WTC11 (cell line): ENCODE data around the gene ARL15. TPM values are rescaled to one million over a fixed set of nuclear protein-coding genes. Genes with fewer than 3 reads are reported as not detected.

Experiments
- ATAC-seq: fragments of 200-7000 bp; cut with Tn5 transposase; 2 replicates; pipeline ENCODE4 v1.10.0; 2021; ENCODE audit warnings: mild to moderate bottlenecking, moderate library complexity
- CTCF ChIA-PET: fragments of 300-600 bp; sonication (Branson Sonifier 250); formaldehyde crosslinking; loops from one replicate; lab custom pipeline; 2021; ENCODE audit warnings: antibody characterized with exemption; lab: Charles Lee
- POLR2A ChIA-PET: fragments of 350-600 bp; sonication (Branson Sonifier 250); formaldehyde crosslinking; loops from one replicate; lab custom pipeline; 2021; ENCODE audit warnings: antibody characterized with exemption; lab: Charles Lee
- DNase-seq: peaks from one replicate; pipeline ENCODE4 v3.0.0; 2021; ENCODE audit warnings: low spot score
- H3K27ac Mint-ChIP-seq: 2 replicates; pipeline ENCODE4 v1.8.0; 2021; ENCODE audit warnings: mixed read lengths
- H3K27me3 Mint-ChIP-seq: 2 replicates; pipeline ENCODE4 v1.8.0; 2021; ENCODE audit warnings: low read depth, mild to moderate bottlenecking, moderate library complexity, mixed read lengths
- H3K36me3 Mint-ChIP-seq: 2 replicates; pipeline ENCODE4 v1.8.0; 2021; ENCODE audit warnings: mixed read lengths
- H3K4me1 Mint-ChIP-seq: 2 replicates; pipeline ENCODE4 v1.8.0; 2022; ENCODE audit warnings: mixed read lengths
- H3K4me3 Mint-ChIP-seq: 2 replicates; pipeline ENCODE4 v1.8.0; 2021; ENCODE audit warnings: mild to moderate bottlenecking, moderate library complexity, mixed read lengths
- H3K9me3 Mint-ChIP-seq: 2 replicates; pipeline ENCODE4 v1.8.0; 2021; ENCODE audit warnings: mixed read lengths
- CREB1 ChIP-seq: sonication (generic); formaldehyde crosslinking; IDR thresholded peaks from 2 replicates; pipeline ENCODE4 v1.8.0; 2023; ENCODE audit warnings: mild to moderate bottlenecking, missing genetic modification reagents
- CREM ChIP-seq: sonication (generic); formaldehyde crosslinking; IDR thresholded peaks from 2 replicates; pipeline ENCODE4 v1.8.1; 2022; ENCODE audit warnings: mild to moderate bottlenecking, missing genetic modification reagents, moderate library complexity
- ESRRA ChIP-seq: sonication (generic); formaldehyde crosslinking; IDR thresholded peaks from 2 replicates; pipeline ENCODE4 v1.8.1; 2022; ENCODE audit warnings: mild to moderate bottlenecking, missing genetic modification reagents, borderline replicate concordance
- GABPB1 ChIP-seq: sonication (generic); formaldehyde crosslinking; IDR thresholded peaks from 2 replicates; pipeline ENCODE4 v1.8.1; 2023; ENCODE audit warnings: mild to moderate bottlenecking, missing genetic modification reagents
- HMGA2 ChIP-seq: fragments of 250-450 bp; sonication (Bioruptor Pico); IDR thresholded peaks from 2 replicates; pipeline ENCODE4 v1.4.0; 2021; ENCODE audit warnings: mild to moderate bottlenecking, moderate library complexity
- NFATC4 ChIP-seq: fragments of 250-450 bp; sonication (Bioruptor Pico); IDR thresholded peaks from 2 replicates; pipeline ENCODE4 v1.9.0; 2021; ENCODE audit warnings: mild to moderate bottlenecking
- NFYB ChIP-seq: sonication (generic); formaldehyde crosslinking; conservative IDR thresholded peaks from 2 replicates; pipeline ENCODE4 v1.8.0; 2022; ENCODE audit warnings: low read depth, missing genetic modification reagents
- NR3C1 ChIP-seq: sonication (generic); formaldehyde crosslinking; conservative IDR thresholded peaks from 2 replicates; pipeline ENCODE4 v1.8.1; 2023; ENCODE audit warnings: low read depth, mild to moderate bottlenecking, missing genetic modification reagents
- RELA ChIP-seq: sonication (generic); formaldehyde crosslinking; IDR thresholded peaks from 2 replicates; pipeline ENCODE4 v1.8.1; 2022; ENCODE audit warnings: missing genetic modification reagents, mild to moderate bottlenecking, borderline replicate concordance
- ZNF219 ChIP-seq: sonication (generic); formaldehyde crosslinking; IDR thresholded peaks from 2 replicates; pipeline ENCODE4 v1.8.0; 2023; ENCODE audit warnings: missing genetic modification reagents, mild to moderate bottlenecking, borderline replicate concordance
- ZNF232 ChIP-seq: sonication (generic); formaldehyde crosslinking; IDR thresholded peaks from 2 replicates; pipeline ENCODE4 v1.8.0; 2022; ENCODE audit warnings: mild to moderate bottlenecking, missing genetic modification reagents
- total RNA-seq: library from RNA; stranded (reverse); gene quantifications from 3 replicates; pipeline ENCODE4 v1.2.3, GENCODE V29; 2021
- TF ChIP-seq, protein P1 (sequence below): fragments of 250-450 bp; sonication (Bioruptor Pico); IDR thresholded peaks from 2 replicates; pipeline ENCODE4 v1.9.0; 2021; ENCODE audit warnings: moderate library complexity, mild to moderate bottlenecking, inconsistent platforms, borderline replicate concordance
- TF ChIP-seq, protein P2 (sequence below): sonication (generic); formaldehyde crosslinking; IDR thresholded peaks from 2 replicates; pipeline ENCODE4 v1.8.0; 2023; ENCODE audit warnings: missing genetic modification reagents, mild to moderate bottlenecking, borderline replicate concordance
- TF ChIP-seq, protein P3 (sequence below): sonication (generic); formaldehyde crosslinking; IDR thresholded peaks from 2 replicates; pipeline ENCODE4 v1.8.1; 2022; ENCODE audit warnings: low read depth, mild to moderate bottlenecking, moderate library complexity, missing genetic modification reagents, borderline replicate concordance
- TF ChIP-seq, protein P4 (sequence below): sonication (generic); formaldehyde crosslinking; IDR thresholded peaks from 2 replicates; pipeline ENCODE4 v1.8.1; 2022; ENCODE audit warnings: missing genetic modification reagents, borderline replicate concordance
- TF ChIP-seq, protein P5 (sequence below): sonication (generic); formaldehyde crosslinking; IDR thresholded peaks from 2 replicates; pipeline ENCODE4 v1.8.0; 2023; ENCODE audit warnings: mild to moderate bottlenecking, missing genetic modification reagents
- TF ChIP-seq, protein P6 (sequence below): sonication (generic); formaldehyde crosslinking; IDR thresholded peaks from 2 replicates; pipeline ENCODE4 v1.8.1; 2022; ENCODE audit warnings: low read depth, missing genetic modification reagents, borderline replicate concordance
- TF ChIP-seq, protein P7 (sequence below): sonication (generic); formaldehyde crosslinking; IDR thresholded peaks from 2 replicates; pipeline ENCODE4 v1.8.0; 2022; ENCODE audit warnings: mild to moderate bottlenecking, missing genetic modification reagents
- TF ChIP-seq, protein P8 (sequence below): fragments of 250-450 bp; sonication (Bioruptor Pico); IDR thresholded peaks from 2 replicates; pipeline ENCODE4 v1.9.0; 2021; ENCODE audit warnings: mild to moderate bottlenecking

Gene ARL15
- total RNA-seq, 1 experiment from 2014 or later = 20.1 TPM

DNA sequence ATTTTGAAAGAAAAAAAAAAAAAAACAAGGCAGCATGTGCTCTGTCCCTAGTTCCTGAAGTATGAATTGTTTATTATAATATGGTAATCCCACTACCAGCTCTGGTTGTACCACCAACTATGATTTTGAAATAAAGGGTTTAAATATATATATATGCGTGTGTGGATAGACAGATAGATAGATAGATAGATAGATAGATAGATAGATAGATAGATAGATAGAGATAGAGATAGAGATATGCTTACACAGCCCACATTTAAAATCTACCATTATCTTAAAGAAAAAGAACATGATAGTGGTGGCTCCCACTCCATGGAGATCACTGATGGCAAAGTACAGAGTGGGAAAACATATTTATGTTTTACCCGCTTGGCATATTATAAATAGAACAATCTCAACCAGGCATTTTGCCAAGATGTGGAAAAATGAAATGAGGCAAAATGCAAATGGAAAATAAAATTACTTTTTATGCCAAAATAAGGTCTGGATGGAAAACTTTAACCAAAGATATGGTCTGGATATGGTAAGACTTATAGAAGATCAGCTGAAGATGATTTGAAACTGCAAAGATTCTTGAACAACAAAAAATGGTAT, 170.0 kb downstream of the ARL15 start (continued):
- TF ChIP-seq, protein P1, sequence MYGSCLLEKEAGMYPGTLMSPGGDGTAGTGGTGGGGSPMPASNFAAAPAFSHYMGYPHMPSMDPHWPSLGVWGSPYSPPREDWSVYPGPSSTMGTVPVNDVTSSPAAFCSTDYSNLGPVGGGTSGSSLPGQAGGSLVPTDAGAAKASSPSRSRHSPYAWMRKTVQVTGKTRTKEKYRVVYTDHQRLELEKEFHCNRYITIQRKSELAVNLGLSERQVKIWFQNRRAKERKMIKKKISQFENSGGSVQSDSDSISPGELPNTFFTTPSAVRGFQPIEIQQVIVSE (CRISPR knock-in tag) = no peak
- no peak for TF ChIP-seq GABPB1 (CRISPR knock-in tag)

DNA sequence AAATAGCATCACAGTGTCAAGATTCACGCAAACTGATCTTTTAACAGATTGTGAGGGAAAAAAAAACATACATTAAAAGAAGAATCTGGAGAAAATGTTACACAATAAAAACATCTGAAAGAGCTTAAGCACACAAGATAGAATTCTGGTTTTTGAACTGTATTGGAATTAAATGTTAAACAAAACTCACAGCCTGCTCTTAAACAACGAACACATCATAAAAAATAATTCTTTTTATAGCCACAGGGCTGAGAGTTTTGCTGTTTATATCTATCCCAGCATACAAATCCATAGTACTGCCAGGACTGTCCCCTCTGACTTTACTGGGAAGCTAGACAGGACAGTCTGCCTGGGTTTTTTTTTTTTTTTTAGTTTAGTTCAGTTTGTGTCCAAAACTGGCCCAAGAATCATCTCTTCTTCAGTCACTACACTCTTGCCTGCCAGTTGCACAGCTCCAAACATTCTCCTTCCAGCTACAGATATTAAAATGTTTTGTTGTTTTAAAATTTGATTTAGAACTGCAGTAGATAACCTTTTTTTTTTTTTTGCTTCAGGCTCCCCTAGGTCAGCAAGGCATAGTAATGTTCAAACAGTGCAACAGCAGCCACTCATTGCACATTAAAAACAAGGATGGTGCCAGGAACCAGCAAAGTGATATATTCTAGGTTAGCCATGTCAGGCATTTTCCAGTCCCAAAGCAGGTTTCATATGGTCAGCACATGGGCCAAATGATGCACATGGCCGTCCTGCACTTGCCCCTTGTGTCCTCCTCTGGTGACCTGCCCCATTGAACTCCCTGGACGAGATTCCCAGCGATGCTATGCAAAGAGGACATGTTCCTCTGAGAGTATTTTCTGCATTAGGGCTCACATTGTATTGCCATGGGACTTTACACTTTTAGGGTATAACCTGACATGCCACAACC, 173.6 kb downstream of the ARL15 start:
- Mint-ChIP-seq H3K4me1 (no peaks in the 10 kb centered on the region), H3K4me3 (no peak overlapping the region), H3K27ac (no peak overlapping the region), H3K27me3 (no peaks in the 10 kb centered on the region), H3K9me3 (no peaks in the 10 kb centered on the region), H3K36me3 (no peaks in the 10 kb centered on the region)
- ChIA-PET POLR2A (interaction anchor here (0.6 kb wide), 1 partner anchor 125 kb away, joined by 3 read pairs; no protein-coding TSS in a partner anchor), CTCF (interaction anchor here (0.6 kb wide), 1 partner anchor 860 kb away, joined by 4 read pairs; no protein-coding TSS in a partner anchor)
- ATAC-seq (no peak), DNase-seq (no peak)
- no peak for TF ChIP-seq ZNF219 (CRISPR knock-in tag)
- no peak for TF ChIP-seq ESRRA (CRISPR knock-in tag)
- no peak for TF ChIP-seq NR3C1 (CRISPR knock-in tag)
- no peak for TF ChIP-seq CREM (CRISPR knock-in tag)
- TF ChIP-seq NFYB (CRISPR knock-in tag) = no peak
- TF ChIP-seq, protein P2, sequence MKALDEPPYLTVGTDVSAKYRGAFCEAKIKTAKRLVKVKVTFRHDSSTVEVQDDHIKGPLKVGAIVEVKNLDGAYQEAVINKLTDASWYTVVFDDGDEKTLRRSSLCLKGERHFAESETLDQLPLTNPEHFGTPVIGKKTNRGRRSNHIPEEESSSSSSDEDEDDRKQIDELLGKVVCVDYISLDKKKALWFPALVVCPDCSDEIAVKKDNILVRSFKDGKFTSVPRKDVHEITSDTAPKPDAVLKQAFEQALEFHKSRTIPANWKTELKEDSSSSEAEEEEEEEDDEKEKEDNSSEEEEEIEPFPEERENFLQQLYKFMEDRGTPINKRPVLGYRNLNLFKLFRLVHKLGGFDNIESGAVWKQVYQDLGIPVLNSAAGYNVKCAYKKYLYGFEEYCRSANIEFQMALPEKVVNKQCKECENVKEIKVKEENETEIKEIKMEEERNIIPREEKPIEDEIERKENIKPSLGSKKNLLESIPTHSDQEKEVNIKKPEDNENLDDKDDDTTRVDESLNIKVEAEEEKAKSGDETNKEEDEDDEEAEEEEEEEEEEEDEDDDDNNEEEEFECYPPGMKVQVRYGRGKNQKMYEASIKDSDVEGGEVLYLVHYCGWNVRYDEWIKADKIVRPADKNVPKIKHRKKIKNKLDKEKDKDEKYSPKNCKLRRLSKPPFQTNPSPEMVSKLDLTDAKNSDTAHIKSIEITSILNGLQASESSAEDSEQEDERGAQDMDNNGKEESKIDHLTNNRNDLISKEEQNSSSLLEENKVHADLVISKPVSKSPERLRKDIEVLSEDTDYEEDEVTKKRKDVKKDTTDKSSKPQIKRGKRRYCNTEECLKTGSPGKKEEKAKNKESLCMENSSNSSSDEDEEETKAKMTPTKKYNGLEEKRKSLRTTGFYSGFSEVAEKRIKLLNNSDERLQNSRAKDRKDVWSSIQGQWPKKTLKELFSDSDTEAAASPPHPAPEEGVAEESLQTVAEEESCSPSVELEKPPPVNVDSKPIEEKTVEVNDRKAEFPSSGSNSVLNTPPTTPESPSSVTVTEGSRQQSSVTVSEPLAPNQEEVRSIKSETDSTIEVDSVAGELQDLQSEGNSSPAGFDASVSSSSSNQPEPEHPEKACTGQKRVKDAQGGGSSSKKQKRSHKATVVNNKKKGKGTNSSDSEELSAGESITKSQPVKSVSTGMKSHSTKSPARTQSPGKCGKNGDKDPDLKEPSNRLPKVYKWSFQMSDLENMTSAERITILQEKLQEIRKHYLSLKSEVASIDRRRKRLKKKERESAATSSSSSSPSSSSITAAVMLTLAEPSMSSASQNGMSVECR (CRISPR knock-in tag) = no peak
- TF ChIP-seq, protein P3, sequence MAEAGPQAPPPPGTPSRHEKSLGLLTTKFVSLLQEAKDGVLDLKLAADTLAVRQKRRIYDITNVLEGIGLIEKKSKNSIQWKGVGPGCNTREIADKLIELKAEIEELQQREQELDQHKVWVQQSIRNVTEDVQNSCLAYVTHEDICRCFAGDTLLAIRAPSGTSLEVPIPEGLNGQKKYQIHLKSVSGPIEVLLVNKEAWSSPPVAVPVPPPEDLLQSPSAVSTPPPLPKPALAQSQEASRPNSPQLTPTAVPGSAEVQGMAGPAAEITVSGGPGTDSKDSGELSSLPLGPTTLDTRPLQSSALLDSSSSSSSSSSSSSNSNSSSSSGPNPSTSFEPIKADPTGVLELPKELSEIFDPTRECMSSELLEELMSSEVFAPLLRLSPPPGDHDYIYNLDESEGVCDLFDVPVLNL (CRISPR knock-in tag) = no peak
- TF ChIP-seq NFATC4 (CRISPR knock-in tag) = no peak
- TF ChIP-seq, protein P4, sequence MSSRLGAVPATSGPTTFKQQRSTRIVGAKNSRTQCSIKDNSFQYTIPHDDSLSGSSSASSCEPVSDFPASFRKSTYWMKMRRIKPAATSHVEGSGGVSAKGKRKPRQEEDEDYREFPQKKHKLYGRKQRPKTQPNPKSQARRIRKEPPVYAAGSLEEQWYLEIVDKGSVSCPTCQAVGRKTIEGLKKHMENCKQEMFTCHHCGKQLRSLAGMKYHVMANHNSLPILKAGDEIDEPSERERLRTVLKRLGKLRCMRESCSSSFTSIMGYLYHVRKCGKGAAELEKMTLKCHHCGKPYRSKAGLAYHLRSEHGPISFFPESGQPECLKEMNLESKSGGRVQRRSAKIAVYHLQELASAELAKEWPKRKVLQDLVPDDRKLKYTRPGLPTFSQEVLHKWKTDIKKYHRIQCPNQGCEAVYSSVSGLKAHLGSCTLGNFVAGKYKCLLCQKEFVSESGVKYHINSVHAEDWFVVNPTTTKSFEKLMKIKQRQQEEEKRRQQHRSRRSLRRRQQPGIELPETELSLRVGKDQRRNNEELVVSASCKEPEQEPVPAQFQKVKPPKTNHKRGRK (CRISPR knock-in tag) = no peak
- TF ChIP-seq, protein P5, sequence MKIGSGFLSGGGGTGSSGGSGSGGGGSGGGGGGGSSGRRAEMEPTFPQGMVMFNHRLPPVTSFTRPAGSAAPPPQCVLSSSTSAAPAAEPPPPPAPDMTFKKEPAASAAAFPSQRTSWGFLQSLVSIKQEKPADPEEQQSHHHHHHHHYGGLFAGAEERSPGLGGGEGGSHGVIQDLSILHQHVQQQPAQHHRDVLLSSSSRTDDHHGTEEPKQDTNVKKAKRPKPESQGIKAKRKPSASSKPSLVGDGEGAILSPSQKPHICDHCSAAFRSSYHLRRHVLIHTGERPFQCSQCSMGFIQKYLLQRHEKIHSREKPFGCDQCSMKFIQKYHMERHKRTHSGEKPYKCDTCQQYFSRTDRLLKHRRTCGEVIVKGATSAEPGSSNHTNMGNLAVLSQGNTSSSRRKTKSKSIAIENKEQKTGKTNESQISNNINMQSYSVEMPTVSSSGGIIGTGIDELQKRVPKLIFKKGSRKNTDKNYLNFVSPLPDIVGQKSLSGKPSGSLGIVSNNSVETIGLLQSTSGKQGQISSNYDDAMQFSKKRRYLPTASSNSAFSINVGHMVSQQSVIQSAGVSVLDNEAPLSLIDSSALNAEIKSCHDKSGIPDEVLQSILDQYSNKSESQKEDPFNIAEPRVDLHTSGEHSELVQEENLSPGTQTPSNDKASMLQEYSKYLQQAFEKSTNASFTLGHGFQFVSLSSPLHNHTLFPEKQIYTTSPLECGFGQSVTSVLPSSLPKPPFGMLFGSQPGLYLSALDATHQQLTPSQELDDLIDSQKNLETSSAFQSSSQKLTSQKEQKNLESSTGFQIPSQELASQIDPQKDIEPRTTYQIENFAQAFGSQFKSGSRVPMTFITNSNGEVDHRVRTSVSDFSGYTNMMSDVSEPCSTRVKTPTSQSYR = no peak
- TF ChIP-seq, protein P6, sequence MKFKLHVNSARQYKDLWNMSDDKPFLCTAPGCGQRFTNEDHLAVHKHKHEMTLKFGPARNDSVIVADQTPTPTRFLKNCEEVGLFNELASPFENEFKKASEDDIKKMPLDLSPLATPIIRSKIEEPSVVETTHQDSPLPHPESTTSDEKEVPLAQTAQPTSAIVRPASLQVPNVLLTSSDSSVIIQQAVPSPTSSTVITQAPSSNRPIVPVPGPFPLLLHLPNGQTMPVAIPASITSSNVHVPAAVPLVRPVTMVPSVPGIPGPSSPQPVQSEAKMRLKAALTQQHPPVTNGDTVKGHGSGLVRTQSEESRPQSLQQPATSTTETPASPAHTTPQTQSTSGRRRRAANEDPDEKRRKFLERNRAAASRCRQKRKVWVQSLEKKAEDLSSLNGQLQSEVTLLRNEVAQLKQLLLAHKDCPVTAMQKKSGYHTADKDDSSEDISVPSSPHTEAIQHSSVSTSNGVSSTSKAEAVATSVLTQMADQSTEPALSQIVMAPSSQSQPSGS = no peak
- TF ChIP-seq, protein P7, sequence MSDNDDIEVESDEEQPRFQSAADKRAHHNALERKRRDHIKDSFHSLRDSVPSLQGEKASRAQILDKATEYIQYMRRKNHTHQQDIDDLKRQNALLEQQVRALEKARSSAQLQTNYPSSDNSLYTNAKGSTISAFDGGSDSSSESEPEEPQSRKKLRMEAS (CRISPR knock-in tag) = no peak
- no peak for TF ChIP-seq RELA (CRISPR knock-in tag)
- TF ChIP-seq HMGA2 (CRISPR knock-in tag) = no peak
- TF ChIP-seq, protein P1 (CRISPR knock-in tag) = no peak
- TF ChIP-seq, protein P8, sequence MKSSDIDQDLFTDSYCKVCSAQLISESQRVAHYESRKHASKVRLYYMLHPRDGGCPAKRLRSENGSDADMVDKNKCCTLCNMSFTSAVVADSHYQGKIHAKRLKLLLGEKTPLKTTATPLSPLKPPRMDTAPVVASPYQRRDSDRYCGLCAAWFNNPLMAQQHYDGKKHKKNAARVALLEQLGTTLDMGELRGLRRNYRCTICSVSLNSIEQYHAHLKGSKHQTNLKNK (CRISPR knock-in tag) = no peak
- TF ChIP-seq CREB1 (CRISPR knock-in tag) = no peak
- no peak for TF ChIP-seq ZNF232 (CRISPR knock-in tag)
